Aorta (tissue), 5 donors: ENCODE measurements around the gene SAP30. TPM values are rescaled to one million over a fixed set of nuclear protein-coding genes. Genes with fewer than 3 reads are reported as not detected.

Experiments used
- ATAC-seq: fragments of 200-7000 bp; cut with Tn5 transposase; one replicate; pipeline ENCODE4 v1.9.1; 2022; ENCODE audit warnings: moderate library complexity; ENCODE audit not compliant: low FRiP score
- DNase-seq, 2 donors: peaks; one replicate each; pipeline ENCODE4 v3.0.0-alpha.2; 2020
- H3K27ac ChIP-seq, 2 donors: one replicate each; pipeline ENCODE4 v1.5.1; 2013; ENCODE audit warnings: low read length in 2 of 2, mild to moderate bottlenecking in 2 of 2, moderate library complexity in 2 of 2, control low read depth in 1 of 2, inconsistent platforms in 1 of 2, low read depth in 1 of 2
- H3K27me3 ChIP-seq, 2 donors: one replicate each; pipeline ENCODE4 v1.6.1; 2013; ENCODE audit warnings: control low read depth in 1 of 2, low read length in 1 of 2, mild to moderate bottlenecking in 1 of 2, moderate library complexity in 1 of 2; ENCODE audit not compliant: insufficient read depth in 2 of 2, control insufficient read depth in 1 of 2
- H3K36me3 ChIP-seq, 2 donors: one replicate each; pipeline ENCODE4 v1.6.1; 2013; ENCODE audit warnings: control low read depth in 1 of 2, low read length in 1 of 2, mild to moderate bottlenecking in 1 of 2; ENCODE audit not compliant: insufficient read depth in 2 of 2, control insufficient read depth in 1 of 2
- H3K4me1 ChIP-seq, 2 donors: one replicate each; pipeline ENCODE4 v1.6.1; 2013; ENCODE audit warnings: low read length in 2 of 2, control low read depth in 1 of 2, mild to moderate bottlenecking in 1 of 2, moderate library complexity in 1 of 2; ENCODE audit not compliant: insufficient read depth in 2 of 2, control insufficient read depth in 1 of 2
- H3K4me3 ChIP-seq, 2 donors: one replicate each; pipeline ENCODE4 v1.5.1; 2013; ENCODE audit warnings: low read length in 2 of 2, control low read depth in 1 of 2, mild to moderate bottlenecking in 1 of 2
- H3K9me3 ChIP-seq: one replicate; pipeline ENCODE4 v1.6.1; 2013; ENCODE audit warnings: mild to moderate bottlenecking, low read length; ENCODE audit not compliant: control insufficient read depth
- WGBS, 2 donors: extraction: QIAGEN DNeasy Blood & Tissue Kit; methylation state at CpG; one replicate each; pipeline ENCODE4 v1.1.7; 2013; 5-methylcytosine and 5-hydroxymethylcytosine counted together
- intact Hi-C, 2 donors: fragments of 100-400 bp; cut with DNase I; formaldehyde crosslinking; loops; one replicate each; pipeline versions ENCODE4 v1.14.2 to v1.15.0; 2022
- polyA plus RNA-seq, 2 donors: library from polyadenylated mRNA; stranded (reverse); fragments of 200-250 nt; gene quantifications; one replicate each; pipeline ENCODE4 v1.2.3, GENCODE V29; 2013
- total RNA-seq, 2 donors: library from RNA; stranded (reverse); fragmentation: NEBNext Ultra II Directional; extraction: Animal tissue kit (Norgen Biotek cat#: 25700); gene quantifications; one replicate each; pipeline ENCODE4 v1.2.1, GENCODE V29; 2021
- donor health status: healthy with polysubstance abuse.
- donor health status: Bipolar disorder and iron deficiency.
- donor health status: DM: no; HTN: no; CAD: no.
- donor health status: DM: no; HTN: no; CAD: no.
- donor health status: DM: yes; HTN: yes; CAD: no.

SAP30 gene
- total and polyA plus RNA-seq, 4 donors, result 19.4 to 34.7 (median 29.6) TPM

- no peaks in the 10 kb centered on the region for H3K36me3 ChIP-seq
- H3K9me3 ChIP-seq, result peaks cover 2% of the 10 kb centered on the region
- H3K27me3 ChIP-seq, result no peaks in the 10 kb centered on the region
- intact Hi-C loops, result no loop called here
- no peaks in the 10 kb centered on the region for H3K4me1 ChIP-seq
- H3K4me3 ChIP-seq, result no peak overlapping the region
- ATAC-seq (no peak), DNase-seq (no peak)
- no peak overlapping the region for H3K27ac ChIP-seq
- WGBS, 2 donors, result 54 to 58% methylated on average over 5 of the region's 5 CpGs
Measured at GRCh38 chr4:173360587-173361221, 10.1 kb upstream of the SAP30 start.

GRCh38 chr4:173362666-173363065, 8.1 kb upstream of the SAP30 start:
- H3K9me3 ChIP-seq, result peaks cover 2% of the 10 kb centered on the region
- H3K27ac ChIP-seq, result no peak overlapping the region
- no peaks in the 10 kb centered on the region for H3K4me1 ChIP-seq
- 93 to 97% methylated on average over 3 of the region's 3 CpGs for WGBS, 2 donors
- DNase-seq, result no peak
- H3K27me3 ChIP-seq, result no peaks in the 10 kb centered on the region
- no peak overlapping the region for H3K4me3 ChIP-seq
- intact Hi-C loops, result no loop called here
- no peak for ATAC-seq
- H3K36me3 ChIP-seq, result no peaks in the 10 kb centered on the region

GRCh38 chr4:173365359-173365996, 5.3 kb upstream of the SAP30 start:
- WGBS, 2 donors, result 39 to 44% methylated on average over 2 of the region's 2 CpGs
- no peak for DNase-seq
- H3K36me3 ChIP-seq, result no peaks in the 10 kb centered on the region
- ATAC-seq, result no peak
- intact Hi-C loops, result no loop called here
- H3K4me3 ChIP-seq, result no peak overlapping the region
- no peaks in the 10 kb centered on the region for H3K27me3 ChIP-seq
- H3K27ac ChIP-seq, result no peak overlapping the region
- no peaks in the 10 kb centered on the region for H3K9me3 ChIP-seq
- no peaks in the 10 kb centered on the region for H3K4me1 ChIP-seq

GRCh38 chr4:173367285-173367684, 3.5 kb upstream of the SAP30 start:
- ATAC-seq (no peak), DNase-seq (no peak)
- Histone ChIP-seq H3K4me1 (no peaks in the 10 kb centered on the region), H3K9me3 (no peaks in the 10 kb centered on the region), H3K27me3 (no peaks in the 10 kb centered on the region), H3K36me3 (no peaks in the 10 kb centered on the region), H3K4me3 (no peak overlapping the region), H3K27ac (no peak overlapping the region)
- intact Hi-C loops, result no loop called here

GRCh38 chr4:173367946-173368345, 2.8 kb upstream of the SAP30 start:
- no peak for ATAC-seq
- no peaks in the 10 kb centered on the region for H3K27me3 ChIP-seq
- H3K4me1 ChIP-seq, result no peaks in the 10 kb centered on the region
- H3K36me3 ChIP-seq, result no peaks in the 10 kb centered on the region
- no peak for DNase-seq
- no peaks in the 10 kb centered on the region for H3K9me3 ChIP-seq
- intact Hi-C loops, result no loop called here
- H3K27ac ChIP-seq, result no peak overlapping the region
- 19 to 26% methylated on average over 4 of the region's 4 CpGs for WGBS, 2 donors
- peak overlapping the region in 1 of 2 donors; percentile 17 for H3K4me3 ChIP-seq

- H3K27me3 ChIP-seq, result no peaks in the 10 kb centered on the region
- H3K9me3 ChIP-seq, result no peaks in the 10 kb centered on the region
- DNase-seq (peak; percentile 84 to 85), ATAC-seq (peak; percentile 51)
- 1% methylated on average over 14 of the region's 14 CpGs for WGBS, 2 donors
- no peaks in the 10 kb centered on the region for H3K4me1 ChIP-seq
- peak overlapping the region; percentile 78 to 98 for H3K27ac ChIP-seq
- H3K4me3 ChIP-seq, result peak overlapping the region; percentile 77 to 88
- intact Hi-C loops, result loop anchor here (1.0 to 5.0 kb wide), 5 partner anchors 36 to 153 kb away; partner anchors contain the start of gene HMGB2 (in 2 of the 2)
- H3K36me3 ChIP-seq, result no peaks in the 10 kb centered on the region
Measured at GRCh38 chr4:173370130-173370476, 651 bp upstream of the SAP30 start.

- intact Hi-C loops, result loop anchor here (2.0 to 5.0 kb wide), 4 partner anchors 39 to 151 kb away; partner anchors contain the start of gene HMGB2 (in 1 of the 2)
- peak; percentile 88 to 89 for DNase-seq
- Histone ChIP-seq H3K9me3 (no peaks in the 10 kb centered on the region), H3K36me3 (no peaks in the 10 kb centered on the region), H3K27me3 (no peaks in the 10 kb centered on the region), H3K4me3 (peak overlapping the region; percentile 45 to 84), H3K4me1 (no peaks in the 10 kb centered on the region), H3K27ac (peak overlapping the region; percentile 32 to 58)
- ATAC-seq, result peak; percentile 61
- WGBS, 2 donors, result 0% methylated on average over 54 to 68 of the region's 68 CpGs
Measured at GRCh38 chr4:173371292-173372192, 788 bp downstream of the SAP30 start.

GRCh38 chr4:173374588-173374987, 3.8 kb downstream of the SAP30 start:
- H3K4me1 ChIP-seq, result no peaks in the 10 kb centered on the region
- no peak overlapping the region for H3K27ac ChIP-seq

More at GRCh38 chr4:173374588-173374987, 3.8 kb downstream of the SAP30 start:
- Histone ChIP-seq H3K9me3 (no peaks in the 10 kb centered on the region), H3K36me3 (no peaks in the 10 kb centered on the region), H3K4me3 (no peak overlapping the region), H3K27me3 (no peaks in the 10 kb centered on the region)
- 95 to 96% methylated on average over 2 of the region's 2 CpGs for WGBS, 2 donors
- no peak for ATAC-seq
- intact Hi-C loops, result loop anchor here (5.0 kb wide), 3 partner anchors 42 to 118 kb away; partner anchors contain the start of gene HMGB2 (in 1 of the 2)
- DNase-seq, result no peak
